Activated T-cell treated with anti-CD3 and anti-CD28 coated beads, Interleukin-2, amount 50 U/mL, for 72 hours (primary cell): Measurements from ENCODE around the gene FCRL6. TPM values are rescaled to one million over a fixed set of nuclear protein-coding genes. Genes with fewer than 3 reads are reported as not detected.

Source experiments
- ATAC-seq, 2 donors: fragments of 150-1000 bp; cut with Tn5 transposase; replicated peaks in 1 of 2; 2 replicates each; pipeline ENCODE4 v1.10.0; 2021; ENCODE audit warnings: moderate library complexity in 2 of 2, mild to moderate bottlenecking in 1 of 2
- DNase-seq, 2 donors: peaks; one replicate each; pipeline ENCODE4 v3.0.0; 2021 to 2022; ENCODE audit warnings: mixed read lengths in 1 of 2
- H3K27ac Mint-ChIP-seq: one replicate; pipeline ENCODE4 v1.8.0; 2022; ENCODE audit warnings: mild to moderate bottlenecking, moderate library complexity, mixed read lengths
- H3K27me3 Mint-ChIP-seq: one replicate; pipeline ENCODE4 v1.8.0; 2022; ENCODE audit warnings: low read depth, mixed read lengths
- H3K36me3 Mint-ChIP-seq, 2 donors: one replicate each; pipeline ENCODE4 v1.8.0; 2022; ENCODE audit warnings: mixed read lengths in 2 of 2, mild to moderate bottlenecking in 1 of 2; ENCODE audit not compliant: insufficient read depth in 2 of 2
- H3K4me1 Mint-ChIP-seq: one replicate; pipeline ENCODE4 v1.8.0; 2022; ENCODE audit warnings: low read depth, mixed read lengths
- H3K4me3 Mint-ChIP-seq, 2 donors: one replicate each; pipeline ENCODE4 v1.8.0; 2022; ENCODE audit warnings: mild to moderate bottlenecking in 2 of 2, mixed read lengths in 2 of 2, moderate library complexity in 2 of 2
- H3K9me3 Mint-ChIP-seq, 2 donors: one replicate each; pipeline ENCODE4 v1.8.0; 2022; ENCODE audit warnings: mixed read lengths in 2 of 2
- total RNA-seq, 2 donors: library from RNA; stranded (reverse); gene quantifications; one replicate each; pipeline ENCODE4 v1.2.3, GENCODE V29; 2022

FCRL6 gene
- total RNA-seq, 2 donors from 2014 or later, result 0.16 TPM; not detected in 1

DNA sequence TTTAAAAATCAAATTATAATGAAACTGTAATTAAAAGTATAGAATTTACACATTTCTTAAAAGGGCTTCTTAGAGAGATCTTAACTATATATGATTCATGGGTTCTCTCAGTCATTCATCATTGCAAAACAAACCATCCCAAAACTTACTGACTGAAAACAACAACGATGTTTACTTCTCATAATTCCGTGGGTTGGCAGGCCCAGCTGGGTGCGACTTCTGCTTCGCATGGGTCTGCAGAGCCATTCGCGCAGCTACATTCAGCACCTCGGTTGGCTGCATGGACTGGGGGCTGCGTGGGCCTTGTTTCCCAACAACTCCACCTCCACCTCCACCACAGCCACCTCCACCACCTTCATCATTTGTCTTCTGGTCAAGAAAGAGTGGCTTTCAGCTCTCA, 28.6 kb downstream of the FCRL6 start:
- no peaks in the 10 kb centered on the region for H3K27me3 Mint-ChIP-seq
- H3K27ac Mint-ChIP-seq, result no peak overlapping the region
- ATAC-seq (no peak), DNase-seq (no peak)
- no peaks in the 10 kb centered on the region for H3K9me3 Mint-ChIP-seq
- H3K4me3 Mint-ChIP-seq, result no peak overlapping the region
- peaks cover 0 to 1% of the 10 kb centered on the region in 2 donors for H3K36me3 Mint-ChIP-seq
- peaks cover 47% of the 10 kb centered on the region for H3K4me1 Mint-ChIP-seq

DNA sequence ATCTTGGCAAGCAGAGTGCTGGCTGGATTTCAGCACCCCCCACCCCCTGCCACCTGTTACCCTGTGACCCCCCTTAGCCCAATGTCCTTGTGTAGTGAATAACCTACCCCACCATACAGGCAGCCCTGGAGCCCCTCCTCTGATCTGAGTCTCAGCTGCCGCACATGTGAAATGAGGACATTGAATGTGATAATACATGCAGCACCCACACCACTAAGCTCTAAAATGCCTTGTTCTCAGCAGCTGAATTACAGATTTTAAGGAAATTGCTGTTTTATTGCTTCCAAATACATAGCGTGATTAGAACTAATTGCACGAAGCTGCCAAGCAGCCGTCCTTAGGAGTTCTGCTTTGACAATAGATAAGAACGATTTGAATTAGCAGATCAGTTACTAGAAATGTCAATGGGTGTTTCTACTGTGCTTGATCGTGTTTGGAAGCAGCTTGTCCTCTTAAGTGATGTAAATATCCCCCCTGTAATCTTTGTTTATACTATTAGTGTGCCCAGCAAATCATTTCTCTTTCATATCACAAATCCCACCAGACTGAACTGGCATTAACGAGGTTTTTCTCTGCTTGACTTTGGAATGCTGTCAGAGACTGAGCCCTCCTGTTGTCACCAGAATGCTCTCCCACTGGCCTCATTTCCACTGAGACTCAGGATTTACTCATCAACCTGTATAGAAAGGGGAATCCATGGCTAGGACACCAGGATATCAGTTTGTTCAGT, 29.4 kb downstream of the FCRL6 start:
- DNase-seq (no peak), ATAC-seq (no peak)
- Mint-ChIP-seq H3K27ac (no peak overlapping the region), H3K4me1 (peaks cover 38% of the 10 kb centered on the region), H3K36me3 (no peaks in the 10 kb centered on the region), H3K9me3 (no peaks in the 10 kb centered on the region), H3K27me3 (no peaks in the 10 kb centered on the region), H3K4me3 (no peak overlapping the region)

DNA sequence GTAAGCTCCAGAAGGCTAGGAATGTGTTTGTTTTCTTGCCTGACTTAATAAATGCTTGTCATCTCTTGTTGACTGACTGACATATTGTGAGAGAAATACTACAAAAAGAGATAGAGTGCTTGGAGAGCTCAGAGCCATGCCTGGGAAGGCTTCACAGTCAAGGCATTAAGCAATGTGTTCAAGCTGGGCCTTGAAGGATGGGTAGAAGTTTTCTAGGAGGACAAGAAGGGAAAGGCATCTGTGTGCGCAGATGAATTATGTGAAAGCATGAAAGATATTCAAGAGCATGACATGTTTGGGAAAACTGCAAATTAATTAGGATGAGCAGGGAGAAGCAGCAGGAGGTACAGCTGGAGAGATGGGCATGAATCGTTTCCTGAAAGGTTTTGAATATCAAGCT, 30.1 kb downstream of the FCRL6 start:
- Mint-ChIP-seq H3K4me3 (no peak overlapping the region), H3K27me3 (no peaks in the 10 kb centered on the region), H3K36me3 (no peaks in the 10 kb centered on the region), H3K9me3 (no peaks in the 10 kb centered on the region), H3K4me1 (peaks cover 31% of the 10 kb centered on the region), H3K27ac (no peak overlapping the region)
- no peak for DNase-seq
- ATAC-seq, result no peak

DNA sequence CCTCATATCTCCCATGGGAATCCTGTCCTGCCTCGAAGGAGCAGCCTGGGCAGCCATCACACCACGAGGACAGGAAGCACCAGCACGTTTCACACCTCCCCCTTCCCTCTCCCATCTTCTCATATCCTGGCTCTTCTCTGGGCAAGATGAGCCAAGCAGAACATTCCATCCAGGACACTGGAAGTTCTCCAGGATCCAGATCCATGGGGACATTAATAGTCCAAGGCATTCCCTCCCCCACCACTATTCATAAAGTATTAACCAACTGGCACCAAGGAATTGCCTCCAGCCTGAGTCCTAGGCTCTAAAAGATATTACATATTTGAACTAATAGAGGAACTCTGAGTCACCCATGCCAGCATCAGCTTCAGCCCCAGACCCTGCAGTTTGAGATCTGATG, 33.2 kb downstream of the FCRL6 start:
- H3K27ac Mint-ChIP-seq, result no peak overlapping the region
- H3K4me3 Mint-ChIP-seq, result no peak overlapping the region
- H3K36me3 Mint-ChIP-seq, result no peaks in the 10 kb centered on the region
- H3K4me1 Mint-ChIP-seq, result peaks cover 10% of the 10 kb centered on the region
- no peak for ATAC-seq
- H3K27me3 Mint-ChIP-seq, result no peaks in the 10 kb centered on the region
- DNase-seq, result no peak
- H3K9me3 Mint-ChIP-seq, result no peaks in the 10 kb centered on the region

DNA sequence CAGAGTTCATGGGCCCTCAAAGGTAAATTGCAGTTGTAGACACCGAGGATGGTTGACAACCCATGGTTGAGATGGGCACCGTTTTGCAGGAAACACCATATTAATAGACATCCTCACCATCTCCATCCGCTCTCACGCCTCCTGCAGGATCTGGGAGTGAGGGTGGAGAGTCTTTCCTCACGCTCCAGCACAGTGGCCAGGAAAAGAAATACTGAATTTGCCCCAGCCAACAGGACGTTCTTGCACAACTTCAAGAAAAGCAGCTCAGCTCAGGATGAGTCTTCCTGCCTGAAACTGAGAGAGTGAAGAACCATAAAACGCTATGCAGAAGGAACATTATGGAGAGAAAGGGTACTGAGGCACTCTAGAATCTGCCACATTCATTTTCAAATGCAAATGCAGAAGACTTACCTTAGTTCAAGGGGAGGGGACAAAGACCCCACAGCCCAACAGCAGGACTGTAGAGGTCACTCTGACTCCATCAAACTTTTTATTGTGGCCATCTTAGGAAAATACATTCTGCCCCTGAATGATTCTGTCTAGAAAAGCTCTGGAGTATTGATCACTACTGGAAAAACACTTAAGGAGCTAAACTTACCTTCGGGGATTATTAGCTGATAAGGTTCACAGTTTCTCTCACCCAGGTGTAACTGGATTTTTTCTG, 33.8 kb downstream of the FCRL6 start:
- Mint-ChIP-seq H3K27me3 (no peaks in the 10 kb centered on the region), H3K36me3 (no peaks in the 10 kb centered on the region), H3K9me3 (no peaks in the 10 kb centered on the region), H3K4me3 (no peak overlapping the region), H3K4me1 (peaks cover 10% of the 10 kb centered on the region), H3K27ac (no peak overlapping the region)
- ATAC-seq (no peak), DNase-seq (no peak)

DNA sequence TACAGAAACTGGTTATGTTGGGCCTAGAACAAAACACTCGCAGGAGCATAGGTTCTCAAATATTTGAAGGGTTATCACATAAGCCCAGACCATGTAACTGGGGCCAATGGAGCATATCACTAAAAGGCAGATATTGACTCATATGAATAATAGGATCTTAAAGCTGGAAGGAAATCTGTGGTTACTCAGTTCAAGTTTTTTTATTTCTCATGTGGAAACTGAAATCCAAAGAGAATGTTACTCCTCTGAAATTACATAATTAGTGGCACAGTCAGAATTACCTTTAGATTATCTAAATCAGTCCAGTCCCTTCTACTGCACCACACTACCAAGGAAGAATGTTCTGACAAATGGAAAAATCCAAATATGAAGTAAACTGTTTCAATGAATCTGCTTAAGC, 36.6 kb downstream of the FCRL6 start:
- ATAC-seq (peak in 1 of 2 donors; percentile 43), DNase-seq (no peak)
- no peaks in the 10 kb centered on the region for H3K9me3 Mint-ChIP-seq
- no peak overlapping the region for H3K4me3 Mint-ChIP-seq
- H3K4me1 Mint-ChIP-seq, result peaks cover 10% of the 10 kb centered on the region
- H3K27ac Mint-ChIP-seq, result no peak overlapping the region
- peaks cover 4% of the 10 kb centered on the region for H3K27me3 Mint-ChIP-seq
- no peaks in the 10 kb centered on the region for H3K36me3 Mint-ChIP-seq

DNA sequence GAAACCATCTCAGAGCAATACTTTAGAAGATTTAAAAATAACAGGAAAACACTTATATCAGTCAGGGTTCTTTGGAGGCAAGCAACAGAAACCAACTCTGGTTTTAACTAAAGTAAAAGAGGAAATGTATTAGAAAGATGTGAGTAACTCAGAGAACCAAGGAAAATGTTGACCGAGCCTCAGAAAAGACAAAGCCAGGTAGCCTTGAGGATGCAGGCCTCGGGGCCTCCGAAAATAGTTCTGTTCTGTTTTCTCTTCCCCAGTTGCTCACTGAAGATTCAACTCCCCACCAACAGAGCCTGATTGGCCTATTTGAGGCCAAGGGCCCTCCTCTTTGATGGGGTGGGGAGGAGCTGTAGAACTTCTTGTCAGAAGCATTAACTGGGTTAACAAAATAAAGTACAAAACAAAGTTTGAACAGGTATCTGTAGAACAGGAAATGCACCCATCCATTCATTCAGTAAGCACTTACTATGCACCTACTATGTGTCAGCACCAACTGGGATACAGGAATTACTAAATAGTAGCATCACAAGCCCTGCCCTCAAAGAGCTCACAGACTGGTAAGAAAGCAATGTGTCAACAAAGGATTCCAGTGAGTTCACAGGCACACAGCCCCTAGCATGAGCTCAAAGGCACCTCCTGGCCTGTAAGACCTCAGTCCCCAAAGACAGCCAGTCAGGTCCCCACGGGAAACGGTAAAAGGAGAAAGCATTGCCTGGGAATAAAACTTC, 37.1 kb downstream of the FCRL6 start:
- DNase-seq (no peak), ATAC-seq (peak in 1 of 2 donors; percentile 57)
- Mint-ChIP-seq H3K36me3 (no peaks in the 10 kb centered on the region), H3K4me1 (peaks cover 10% of the 10 kb centered on the region), H3K4me3 (no peak overlapping the region), H3K27me3 (peaks cover 10% of the 10 kb centered on the region), H3K27ac (no peak overlapping the region), H3K9me3 (no peaks in the 10 kb centered on the region)

DNA sequence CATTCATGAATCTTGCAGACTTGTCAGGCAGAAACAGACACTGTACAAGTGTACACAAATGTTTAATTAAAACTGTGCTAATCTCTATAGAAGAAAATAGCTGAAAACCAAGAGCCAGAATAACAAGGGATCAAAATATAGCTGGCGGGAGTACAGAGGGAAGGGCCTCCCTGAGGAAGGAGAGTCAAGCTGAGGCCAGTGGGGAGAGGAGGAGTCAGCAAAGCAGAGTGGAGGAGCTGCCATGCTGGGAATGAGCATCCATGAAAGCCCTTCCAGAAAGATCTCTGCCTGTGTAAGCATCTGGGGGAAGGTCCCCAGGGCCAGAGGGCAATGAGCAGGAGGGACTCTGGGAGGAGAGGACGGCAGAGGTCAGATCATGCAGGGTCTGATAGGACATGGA, 39.6 kb downstream of the FCRL6 start:
- Mint-ChIP-seq H3K27ac (no peak overlapping the region), H3K9me3 (no peaks in the 10 kb centered on the region), H3K27me3 (peaks cover 15% of the 10 kb centered on the region), H3K4me3 (no peak overlapping the region), H3K4me1 (peaks cover 10% of the 10 kb centered on the region), H3K36me3 (no peaks in the 10 kb centered on the region)
- ATAC-seq (no peak), DNase-seq (no peak)

DNA sequence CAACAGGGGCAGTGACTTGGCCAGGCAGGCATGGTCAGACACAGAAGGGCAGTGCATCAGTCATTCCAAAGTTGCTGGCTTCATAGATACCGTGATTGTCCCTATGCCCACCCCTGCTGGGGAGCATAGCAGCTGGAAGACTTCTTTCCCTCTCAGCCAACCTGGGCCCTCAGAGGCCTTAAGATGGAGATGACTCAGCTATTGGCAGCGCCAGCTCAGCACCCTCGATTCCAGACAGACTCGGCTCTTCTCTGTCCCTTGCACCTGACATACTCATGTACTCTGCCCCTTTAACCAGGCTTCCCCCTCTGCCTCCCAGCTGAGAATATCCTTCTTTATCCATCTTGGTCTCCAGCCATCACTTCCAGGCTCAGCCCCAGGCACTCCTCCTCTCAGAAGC, 41.3 kb downstream of the FCRL6 start:
- Mint-ChIP-seq H3K36me3 (no peaks in the 10 kb centered on the region), H3K4me3 (no peak overlapping the region), H3K4me1 (peaks cover 8% of the 10 kb centered on the region), H3K27me3 (peaks cover 15% of the 10 kb centered on the region), H3K27ac (no peak overlapping the region), H3K9me3 (no peaks in the 10 kb centered on the region)
- ATAC-seq (no peak), DNase-seq (no peak)

DNA sequence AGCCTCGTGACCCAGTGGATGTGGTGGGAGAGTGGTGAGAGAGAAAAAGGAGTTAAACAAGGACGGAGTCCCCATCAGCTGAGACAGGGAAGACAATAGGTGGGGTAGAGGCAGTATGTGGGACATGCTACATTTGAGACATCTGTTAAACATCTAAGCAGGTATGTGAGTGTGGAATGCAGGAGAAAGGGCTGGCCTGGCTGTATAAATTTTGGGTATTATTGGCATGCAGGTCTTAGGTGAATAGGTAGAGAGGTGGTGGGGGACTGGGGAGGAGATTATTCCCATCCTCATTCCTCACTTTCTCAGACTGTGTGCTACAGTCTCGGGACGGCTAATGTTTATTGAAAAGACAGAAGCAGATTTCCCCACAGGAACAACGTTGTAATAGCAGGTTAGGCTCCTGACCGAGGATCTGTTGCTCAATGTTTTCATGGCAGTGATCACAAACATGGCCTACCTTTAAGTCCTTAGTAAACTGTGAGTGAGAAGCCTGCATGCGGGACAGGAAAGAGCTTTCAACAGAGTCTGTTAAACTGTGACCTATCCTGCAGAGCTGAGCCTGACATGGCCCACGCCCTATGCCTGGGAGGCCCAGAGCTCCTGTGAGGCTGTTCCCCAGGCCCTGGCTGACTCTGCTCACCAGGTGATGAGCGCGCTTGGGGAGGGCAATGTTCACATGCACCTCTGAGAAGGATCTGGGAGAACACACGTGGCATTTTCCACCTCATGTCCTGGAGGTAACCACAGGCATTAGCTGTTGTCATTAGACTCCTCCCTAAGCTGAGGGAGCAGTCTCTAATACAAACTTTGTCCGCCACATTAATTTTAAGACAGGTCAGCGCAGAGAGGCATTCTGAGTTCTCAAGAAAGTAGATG, 43.8 kb downstream of the FCRL6 start:
- Mint-ChIP-seq H3K4me3 (no peak overlapping the region), H3K9me3 (no peaks in the 10 kb centered on the region), H3K36me3 (no peaks in the 10 kb centered on the region), H3K4me1 (no peaks in the 10 kb centered on the region), H3K27ac (no peak overlapping the region), H3K27me3 (peaks cover 15% of the 10 kb centered on the region)
- ATAC-seq (no peak), DNase-seq (no peak)

DNA sequence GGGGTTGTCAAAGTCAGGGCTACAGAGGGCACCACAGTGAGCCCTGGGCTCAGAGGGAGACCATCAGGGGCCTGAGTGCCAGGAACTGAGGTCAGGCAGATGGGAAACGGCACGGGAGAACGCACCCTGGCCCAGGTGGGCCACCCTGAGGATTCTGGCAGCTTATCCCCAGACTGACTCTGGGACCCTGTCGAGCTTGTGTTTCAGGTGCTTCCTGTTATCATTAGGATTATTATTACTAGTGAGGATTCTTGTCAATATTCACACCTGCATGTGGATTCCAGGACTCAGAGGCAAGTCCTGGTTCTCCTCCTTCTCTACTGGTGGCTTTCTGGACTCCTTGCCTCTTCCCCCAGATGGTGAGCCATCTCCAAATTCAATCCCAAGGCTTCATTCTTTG, 45.1 kb downstream of the FCRL6 start:
- no peaks in the 10 kb centered on the region for H3K9me3 Mint-ChIP-seq

DNA sequence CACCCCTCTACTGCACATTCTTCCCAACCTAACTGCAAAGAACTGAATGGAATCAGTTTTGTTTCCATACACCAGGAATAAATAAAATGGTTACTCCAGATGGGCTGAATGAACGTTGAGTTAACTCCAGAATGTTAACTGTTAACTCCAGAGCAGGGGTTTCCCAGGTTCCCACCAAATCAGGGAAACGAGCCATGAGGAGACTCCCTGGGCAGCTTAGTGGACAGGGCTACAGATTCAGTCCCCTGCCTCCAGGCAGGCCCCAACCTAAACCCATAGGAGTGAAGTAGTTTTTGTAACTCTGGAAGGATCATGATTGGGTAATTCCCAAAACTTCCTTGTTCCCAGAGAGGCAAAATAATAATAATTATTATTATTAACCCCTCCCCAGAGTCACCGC, 46.2 kb downstream of the FCRL6 start:
- no peak for ATAC-seq
- H3K27ac Mint-ChIP-seq, result no peak overlapping the region
- peaks cover 15% of the 10 kb centered on the region for H3K27me3 Mint-ChIP-seq
- H3K4me1 Mint-ChIP-seq, result peaks cover 5% of the 10 kb centered on the region
- no peaks in the 10 kb centered on the region for H3K36me3 Mint-ChIP-seq
- no peaks in the 10 kb centered on the region for H3K9me3 Mint-ChIP-seq
- no peak for DNase-seq
- no peak overlapping the region for H3K4me3 Mint-ChIP-seq

More for the DNA sequence above, 45.1 kb downstream of the FCRL6 start:
- no peaks in the 10 kb centered on the region for H3K36me3 Mint-ChIP-seq
- H3K27me3 Mint-ChIP-seq, result peaks cover 15% of the 10 kb centered on the region
- no peak overlapping the region for H3K27ac Mint-ChIP-seq
- H3K4me1 Mint-ChIP-seq, result peaks cover 5% of the 10 kb centered on the region
- no peak for ATAC-seq
- no peak for DNase-seq
- no peak overlapping the region for H3K4me3 Mint-ChIP-seq
